PC-3 (cell line): ENCODE data around the gene CSPG4.

ENCODE experiments used
- EZH2 ChIP-seq: fragments of 300-600 bp; sonication (generic); IDR thresholded peaks from one replicate; pipeline ENCODE4 v1.6.1; 2017; ENCODE audit warnings: antibody characterized with exemption, mild to moderate bottlenecking, low read length; ENCODE audit not compliant: unreplicated experiment
- TF ChIP-seq, protein P1 (sequence below): fragments of 300-600 bp; sonication (generic); conservative IDR thresholded peaks from 2 replicates; pipeline ENCODE4 v1.5.1; 2017; ENCODE audit warnings: antibody characterized with exemption, low read depth, mild to moderate bottlenecking, low read length

DNA sequence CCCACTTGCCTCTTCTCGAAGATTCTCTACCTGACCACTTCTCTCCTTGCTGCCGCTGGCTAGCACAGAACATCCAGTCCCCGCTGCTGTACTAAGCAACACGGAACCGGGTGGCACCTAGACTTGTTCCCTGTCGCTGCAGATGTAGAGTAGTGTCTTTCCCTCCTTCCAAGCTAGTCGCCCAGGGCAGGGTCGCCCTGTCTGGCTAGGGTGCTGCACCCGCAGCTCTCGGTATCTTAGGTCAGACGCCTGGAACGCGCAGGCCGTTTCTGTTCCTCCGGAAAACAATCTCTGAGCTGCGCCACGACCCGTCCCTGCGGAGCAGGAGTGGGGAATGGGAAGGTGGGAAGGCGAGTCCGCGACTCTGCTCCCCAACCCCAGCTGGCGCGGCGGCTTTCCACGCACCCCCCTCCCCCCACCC lies 65.7 kb downstream of the CSPG4 start:
- TF ChIP-seq, protein P1, sequence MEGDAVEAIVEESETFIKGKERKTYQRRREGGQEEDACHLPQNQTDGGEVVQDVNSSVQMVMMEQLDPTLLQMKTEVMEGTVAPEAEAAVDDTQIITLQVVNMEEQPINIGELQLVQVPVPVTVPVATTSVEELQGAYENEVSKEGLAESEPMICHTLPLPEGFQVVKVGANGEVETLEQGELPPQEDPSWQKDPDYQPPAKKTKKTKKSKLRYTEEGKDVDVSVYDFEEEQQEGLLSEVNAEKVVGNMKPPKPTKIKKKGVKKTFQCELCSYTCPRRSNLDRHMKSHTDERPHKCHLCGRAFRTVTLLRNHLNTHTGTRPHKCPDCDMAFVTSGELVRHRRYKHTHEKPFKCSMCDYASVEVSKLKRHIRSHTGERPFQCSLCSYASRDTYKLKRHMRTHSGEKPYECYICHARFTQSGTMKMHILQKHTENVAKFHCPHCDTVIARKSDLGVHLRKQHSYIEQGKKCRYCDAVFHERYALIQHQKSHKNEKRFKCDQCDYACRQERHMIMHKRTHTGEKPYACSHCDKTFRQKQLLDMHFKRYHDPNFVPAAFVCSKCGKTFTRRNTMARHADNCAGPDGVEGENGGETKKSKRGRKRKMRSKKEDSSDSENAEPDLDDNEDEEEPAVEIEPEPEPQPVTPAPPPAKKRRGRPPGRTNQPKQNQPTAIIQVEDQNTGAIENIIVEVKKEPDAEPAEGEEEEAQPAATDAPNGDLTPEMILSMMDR: no peak
- TF ChIP-seq EZH2: no peak
